ENCODE results near the gene PRKG1.

The PRKG1 gene

DNA sequence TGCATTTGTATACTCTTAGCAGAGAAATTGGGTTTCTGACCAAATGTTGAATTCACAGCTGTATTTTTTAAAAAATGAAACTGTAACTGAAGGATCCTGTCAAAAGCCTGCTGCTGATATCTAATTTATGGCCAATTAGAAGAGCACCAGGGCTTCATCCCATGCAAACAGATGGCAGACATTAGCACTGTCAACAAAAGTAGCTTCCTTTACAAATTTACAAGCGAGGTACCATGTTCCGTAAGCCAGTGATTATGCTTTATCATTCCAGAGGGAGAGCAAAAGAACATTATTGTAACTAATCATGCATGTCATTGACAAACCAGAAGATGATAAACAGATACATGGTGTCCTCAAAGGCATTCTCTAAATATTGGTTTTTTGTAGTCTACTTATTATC is 1062.6 kb downstream of the PRKG1 start:
- Histone ChIP-seq H3K36me3 (ENCODE audit: control insufficient read depth, insufficient read depth, low read length) (no peaks in the 10 kb centered on the region), H3K27me3 (ENCODE audit: control insufficient read depth, insufficient read depth, low read length) (no peaks in the 10 kb centered on the region), H3K4me3 (ENCODE audit: low read length) (no peak overlapping the region), H3K4me1 (ENCODE audit: control insufficient read depth, insufficient read depth, low read length) (no peaks in the 10 kb centered on the region), H3K9me3 (ENCODE audit: control insufficient read depth, insufficient read depth, low read length) (no peaks in the 10 kb centered on the region), H3K27ac (ENCODE audit: low read length) (no peak overlapping the region)
- no CpG with 5 or more reads among the region's 2 CpGs for WGBS (ENCODE audit: insufficient coverage, insufficient read length)
- DNase-seq (ENCODE audit: low read depth, low spot score): no peak

DNA sequence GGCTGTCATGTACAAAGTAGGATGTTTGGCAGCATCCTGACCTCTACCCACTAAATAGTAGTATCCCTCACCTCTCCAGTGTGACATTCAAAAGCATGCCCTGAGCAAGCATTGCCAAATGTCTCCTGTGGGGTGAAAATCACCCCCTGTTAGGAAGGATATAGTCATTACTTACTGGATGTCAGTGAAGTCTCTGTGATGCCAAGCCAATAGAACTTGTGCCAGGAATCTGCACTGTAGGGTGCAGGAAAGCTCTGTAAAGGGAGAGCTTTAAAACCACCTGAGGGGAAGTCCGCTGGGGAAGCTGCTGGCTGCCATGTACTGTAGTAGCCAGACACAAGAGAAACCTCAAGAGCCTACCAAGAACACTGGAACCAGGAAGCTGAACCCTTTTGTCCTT is 1069.1 kb downstream of the PRKG1 start:
- H3K4me1 ChIP-seq (ENCODE audit: control insufficient read depth, insufficient read depth, low read length): no peaks in the 10 kb centered on the region
- no peaks in the 10 kb centered on the region for H3K27me3 ChIP-seq (ENCODE audit: control insufficient read depth, insufficient read depth, low read length)
- H3K36me3 ChIP-seq (ENCODE audit: control insufficient read depth, insufficient read depth, low read length): no peaks in the 10 kb centered on the region
- no peak for DNase-seq (ENCODE audit: low read depth, low spot score)
- no peak overlapping the region for H3K27ac ChIP-seq (ENCODE audit: low read length)
- H3K9me3 ChIP-seq (ENCODE audit: control insufficient read depth, insufficient read depth, low read length): no peaks in the 10 kb centered on the region
- H3K4me3 ChIP-seq (ENCODE audit: low read length): no peak overlapping the region
- no CpG with 5 or more reads among the region's 1 CpG for WGBS (ENCODE audit: insufficient coverage, insufficient read length)

DNA sequence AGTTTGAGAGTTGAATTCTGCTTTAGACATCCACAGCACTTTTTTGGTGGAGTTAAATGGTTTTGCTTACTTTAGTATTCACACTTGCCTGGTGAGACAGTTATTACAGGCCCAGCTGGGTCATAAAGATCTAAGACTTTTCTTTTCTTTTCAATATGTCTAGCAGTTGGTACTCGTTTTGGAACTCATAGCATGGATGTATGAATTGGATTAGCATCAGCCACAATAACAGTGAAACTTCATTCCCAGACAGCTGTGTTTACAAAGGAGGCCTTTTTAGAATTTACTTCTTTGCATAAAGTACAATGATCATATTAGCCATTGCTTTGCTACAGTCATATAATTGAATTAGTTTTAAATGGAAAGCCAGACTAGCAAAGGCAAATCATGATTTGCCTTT is 1071.3 kb downstream of the PRKG1 start:
- no peak for DNase-seq (ENCODE audit: low read depth, low spot score)
- H3K27me3 ChIP-seq (ENCODE audit: control insufficient read depth, insufficient read depth, low read length): no peaks in the 10 kb centered on the region
- no peaks in the 10 kb centered on the region for H3K9me3 ChIP-seq (ENCODE audit: control insufficient read depth, insufficient read depth, low read length)
- H3K4me3 ChIP-seq (ENCODE audit: low read length): no peak overlapping the region
- H3K4me1 ChIP-seq (ENCODE audit: control insufficient read depth, insufficient read depth, low read length): no peaks in the 10 kb centered on the region
- no peak overlapping the region for H3K27ac ChIP-seq (ENCODE audit: low read length)
- WGBS (ENCODE audit: insufficient coverage, insufficient read length): no CpG with 5 or more reads among the region's 1 CpG
- H3K36me3 ChIP-seq (ENCODE audit: control insufficient read depth, insufficient read depth, low read length): no peaks in the 10 kb centered on the region

- Histone ChIP-seq H3K36me3 (ENCODE audit: control insufficient read depth, insufficient read depth, low read length) (no peaks in the 10 kb centered on the region), H3K27me3 (ENCODE audit: control insufficient read depth, insufficient read depth, low read length) (no peaks in the 10 kb centered on the region), H3K27ac (ENCODE audit: low read length) (no peak overlapping the region), H3K4me1 (ENCODE audit: control insufficient read depth, insufficient read depth, low read length) (no peaks in the 10 kb centered on the region), H3K4me3 (ENCODE audit: low read length) (no peak overlapping the region), H3K9me3 (ENCODE audit: control insufficient read depth, insufficient read depth, low read length) (no peaks in the 10 kb centered on the region)
- DNase-seq (ENCODE audit: low read depth, low spot score): no peak
- no CpG with 5 or more reads among the region's 2 CpGs for WGBS (ENCODE audit: insufficient coverage, insufficient read length)
These were observed 1072.5 kb downstream of the PRKG1 start for GRCh38 chr10:52146766-52147165.

GRCh38 chr10:52170776-52171175 is 1096.5 kb downstream of the PRKG1 start:
- no peak overlapping the region for H3K27ac ChIP-seq (ENCODE audit: low read length)
- no peaks in the 10 kb centered on the region; the same call in 1 of the 2 replicates for H3K4me1 ChIP-seq (ENCODE audit: control insufficient read depth, insufficient read depth, low read length)
- no CpG with 5 or more reads among the region's 4 CpGs for WGBS (ENCODE audit: insufficient coverage, insufficient read length)
- H3K36me3 ChIP-seq (ENCODE audit: control insufficient read depth, insufficient read depth, low read length): no peaks in the 10 kb centered on the region
- no peaks in the 10 kb centered on the region for H3K9me3 ChIP-seq (ENCODE audit: control insufficient read depth, insufficient read depth, low read length)
- H3K27me3 ChIP-seq (ENCODE audit: control insufficient read depth, insufficient read depth, low read length): no peaks in the 10 kb centered on the region
- DNase-seq (ENCODE audit: low read depth, low spot score): peak; percentile 37
- no peak overlapping the region for H3K4me3 ChIP-seq (ENCODE audit: low read length)

DNA sequence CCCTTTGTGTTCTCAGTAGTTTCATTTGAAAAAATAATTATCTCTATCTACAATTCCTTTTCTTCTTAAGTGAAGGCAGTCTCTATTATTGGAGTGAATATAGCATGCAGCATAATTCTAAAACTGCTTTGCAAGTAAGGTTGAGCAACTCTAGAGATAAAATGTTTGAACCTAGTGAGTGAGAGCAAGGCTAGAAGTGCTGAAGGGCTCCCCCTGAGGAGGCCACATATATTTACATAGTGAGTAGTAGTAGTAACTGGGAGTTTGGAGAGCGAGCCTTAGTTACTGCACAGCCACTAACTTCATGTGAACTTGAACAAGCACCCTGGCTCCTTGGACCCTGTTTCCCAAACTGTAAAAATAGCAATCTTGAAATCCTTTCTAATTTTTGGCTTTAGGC is 1098.3 kb downstream of the PRKG1 start:
- Histone ChIP-seq H3K4me1 (ENCODE audit: control insufficient read depth, insufficient read depth, low read length) (no peaks in the 10 kb centered on the region; the same call in 1 of the 2 replicates), H3K36me3 (ENCODE audit: control insufficient read depth, insufficient read depth, low read length) (no peaks in the 10 kb centered on the region), H3K9me3 (ENCODE audit: control insufficient read depth, insufficient read depth, low read length) (no peaks in the 10 kb centered on the region), H3K4me3 (ENCODE audit: low read length) (no peak overlapping the region), H3K27ac (ENCODE audit: low read length) (no peak overlapping the region), H3K27me3 (ENCODE audit: control insufficient read depth, insufficient read depth, low read length) (no peaks in the 10 kb centered on the region)
- DNase-seq (ENCODE audit: low read depth, low spot score): no peak
- no CpG with 5 or more reads among the region's 1 CpG for WGBS (ENCODE audit: insufficient coverage, insufficient read length)

DNA sequence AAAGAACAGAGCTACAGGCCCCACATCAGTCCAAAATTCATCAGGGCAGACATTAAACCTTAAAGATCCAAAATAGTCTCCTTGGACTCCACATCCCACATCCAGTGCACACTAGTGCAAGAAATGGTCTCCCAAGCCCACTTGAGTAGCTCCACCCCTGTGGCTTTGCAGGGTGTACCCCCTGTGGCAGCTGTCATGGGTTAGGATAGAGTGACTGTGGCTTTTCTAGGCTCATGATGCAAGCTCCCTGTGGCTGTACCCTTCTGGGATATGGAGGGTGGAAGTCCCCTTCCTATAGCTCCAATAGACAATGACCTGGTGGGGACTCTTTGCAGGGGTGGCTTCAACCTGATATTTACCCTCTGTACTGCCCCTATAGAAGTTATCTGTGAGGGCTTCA is 1111.0 kb downstream of the PRKG1 start:
- no peak overlapping the region for H3K4me3 ChIP-seq (ENCODE audit: low read length)
- no peaks in the 10 kb centered on the region for H3K4me1 ChIP-seq (ENCODE audit: control insufficient read depth, insufficient read depth, low read length)
- H3K9me3 ChIP-seq (ENCODE audit: control insufficient read depth, insufficient read depth, low read length): peaks cover 1% of the 10 kb centered on the region; the same call in 1 of the 2 replicates
- H3K27ac ChIP-seq (ENCODE audit: low read length): no peak overlapping the region
- H3K27me3 ChIP-seq (ENCODE audit: control insufficient read depth, insufficient read depth, low read length): no peaks in the 10 kb centered on the region
- no peaks in the 10 kb centered on the region for H3K36me3 ChIP-seq (ENCODE audit: control insufficient read depth, insufficient read depth, low read length)
- no peak for DNase-seq (ENCODE audit: low read depth, low spot score)

DNA sequence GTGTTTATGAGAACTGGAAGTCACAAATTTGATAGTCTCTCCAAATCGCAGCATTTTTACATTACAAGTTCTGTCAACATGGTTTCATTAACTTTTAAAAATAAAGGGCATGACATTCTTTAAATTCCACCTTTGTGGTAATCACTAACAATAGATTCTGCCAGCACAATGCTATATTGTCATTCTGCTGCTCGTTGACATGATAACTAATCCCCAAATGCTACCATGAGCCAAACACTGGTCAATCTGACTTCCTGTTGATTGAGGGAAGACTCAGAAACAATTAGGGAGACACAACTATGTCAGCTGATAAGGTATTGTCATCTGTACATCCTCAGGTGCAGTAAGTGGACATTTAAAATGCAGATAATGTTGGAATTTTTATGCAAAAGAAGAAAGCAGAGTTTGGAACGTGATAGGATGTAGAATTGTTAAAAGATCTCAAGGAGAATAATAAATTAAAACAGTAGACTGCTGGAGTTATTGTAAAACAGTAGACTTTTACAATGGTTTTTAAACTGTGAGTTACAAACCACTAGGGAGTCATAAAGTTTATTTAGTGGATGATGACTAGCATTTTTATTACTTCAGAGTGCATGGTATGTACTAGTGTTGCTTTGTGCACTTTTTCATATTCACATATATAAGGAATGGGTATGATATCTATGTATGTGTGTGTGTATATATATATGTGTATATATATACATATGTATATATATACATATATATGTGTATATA is 1113.4 kb downstream of the PRKG1 start:
- DNase-seq (ENCODE audit: low read depth, low spot score): no peak
- H3K27me3 ChIP-seq (ENCODE audit: control insufficient read depth, insufficient read depth, low read length): no peaks in the 10 kb centered on the region
- H3K36me3 ChIP-seq (ENCODE audit: control insufficient read depth, insufficient read depth, low read length): no peaks in the 10 kb centered on the region
- no peak overlapping the region for H3K4me3 ChIP-seq (ENCODE audit: low read length)
- no peaks in the 10 kb centered on the region for H3K4me1 ChIP-seq (ENCODE audit: control insufficient read depth, insufficient read depth, low read length)
- 100% methylated on average over 1 of the region's 3 CpGs for WGBS (ENCODE audit: insufficient coverage, insufficient read length)
- H3K9me3 ChIP-seq (ENCODE audit: control insufficient read depth, insufficient read depth, low read length): no peaks in the 10 kb centered on the region
- H3K27ac ChIP-seq (ENCODE audit: low read length): no peak overlapping the region

- no CpG with 5 or more reads among the region's 5 CpGs for WGBS (ENCODE audit: insufficient coverage, insufficient read length)
- no peak for DNase-seq (ENCODE audit: low read depth, low spot score)
- Histone ChIP-seq H3K4me1 (ENCODE audit: control insufficient read depth, insufficient read depth, low read length) (no peaks in the 10 kb centered on the region), H3K36me3 (ENCODE audit: control insufficient read depth, insufficient read depth, low read length) (no peaks in the 10 kb centered on the region), H3K4me3 (ENCODE audit: low read length) (no peak overlapping the region), H3K27ac (ENCODE audit: low read length) (no peak overlapping the region), H3K27me3 (ENCODE audit: control insufficient read depth, insufficient read depth, low read length) (no peaks in the 10 kb centered on the region), H3K9me3 (ENCODE audit: control insufficient read depth, insufficient read depth, low read length) (no peaks in the 10 kb centered on the region)
These were observed 1116.8 kb downstream of the PRKG1 start for GRCh38 chr10:52191049-52191448.

DNA sequence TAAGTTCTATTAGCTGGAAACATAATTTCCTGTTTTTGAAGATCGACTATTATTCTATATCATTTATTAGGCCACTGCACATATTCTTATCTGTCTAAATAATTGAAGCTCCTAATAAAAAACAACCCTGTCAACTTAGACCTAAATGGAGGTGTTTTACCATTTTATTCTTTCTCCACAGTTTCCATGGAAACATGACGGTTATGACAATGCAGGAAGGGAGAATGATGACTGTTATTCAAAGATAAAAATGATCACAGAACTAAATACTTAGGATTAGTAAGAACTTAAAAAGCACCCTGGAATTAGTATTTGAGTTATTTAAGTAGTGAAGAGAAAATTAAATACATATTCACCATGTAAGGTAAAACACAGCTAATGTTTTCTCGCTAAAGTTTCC is 1119.9 kb downstream of the PRKG1 start:
- Histone ChIP-seq H3K27me3 (ENCODE audit: control insufficient read depth, insufficient read depth, low read length) (no peaks in the 10 kb centered on the region), H3K4me3 (ENCODE audit: low read length) (no peak overlapping the region), H3K27ac (ENCODE audit: low read length) (no peak overlapping the region), H3K36me3 (ENCODE audit: control insufficient read depth, insufficient read depth, low read length) (no peaks in the 10 kb centered on the region), H3K9me3 (ENCODE audit: control insufficient read depth, insufficient read depth, low read length) (no peaks in the 10 kb centered on the region), H3K4me1 (ENCODE audit: control insufficient read depth, insufficient read depth, low read length) (no peaks in the 10 kb centered on the region)
- no peak for DNase-seq (ENCODE audit: low read depth, low spot score)
- WGBS (ENCODE audit: insufficient coverage, insufficient read length): no CpG with 5 or more reads among the region's 3 CpGs

DNA sequence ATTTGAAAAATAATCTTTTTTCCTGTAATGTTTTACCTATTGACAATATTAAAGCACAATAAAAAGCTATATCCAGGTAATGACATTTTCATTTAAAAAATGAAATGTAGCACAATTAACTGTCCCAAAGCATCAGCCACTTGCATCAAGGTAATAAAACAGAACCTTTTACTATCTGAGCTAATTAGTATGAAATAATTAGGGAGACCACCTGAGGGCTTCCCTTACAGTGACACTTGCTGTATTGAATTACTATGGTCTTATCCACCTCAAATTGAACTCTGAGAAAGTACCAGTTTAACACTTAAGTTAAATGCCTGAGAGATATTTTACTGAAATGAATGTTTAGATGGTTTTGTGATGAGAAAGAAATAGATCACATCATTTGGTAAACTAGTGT is 1120.4 kb downstream of the PRKG1 start:
- H3K4me1 ChIP-seq (ENCODE audit: control insufficient read depth, insufficient read depth, low read length): no peaks in the 10 kb centered on the region
- DNase-seq (ENCODE audit: low read depth, low spot score): no peak
- no peak overlapping the region for H3K4me3 ChIP-seq (ENCODE audit: low read length)

More for the DNA sequence above, 1120.4 kb downstream of the PRKG1 start:
- no peaks in the 10 kb centered on the region for H3K27me3 ChIP-seq (ENCODE audit: control insufficient read depth, insufficient read depth, low read length)
- H3K27ac ChIP-seq (ENCODE audit: low read length): no peak overlapping the region
- no peaks in the 10 kb centered on the region for H3K9me3 ChIP-seq (ENCODE audit: control insufficient read depth, insufficient read depth, low read length)
- H3K36me3 ChIP-seq (ENCODE audit: control insufficient read depth, insufficient read depth, low read length): no peaks in the 10 kb centered on the region
